OCI-LY1 (cell line): ENCODE results near the gene BEX2.

Source experiments
- H2AFZ ChIP-seq: fragments of 200-600 bp; sonication (generic), shearing (Covaris generic); 2 replicates; pipeline ENCODE4 v1.6.0; 2014; ENCODE audit warnings: antibody characterized with exemption, mild to moderate bottlenecking, low read length
- H3F3A ChIP-seq: fragments of 200-600 bp; sonication (generic), shearing (Covaris generic); 2 replicates; pipeline ENCODE4 v1.6.0; 2014; ENCODE audit warnings: mild to moderate bottlenecking, antibody characterized with exemption, low read length, moderate library complexity; ENCODE audit not compliant: insufficient read depth
- H3K27ac ChIP-seq: fragments of 200-600 bp; sonication (generic); 2 replicates; pipeline ENCODE4 v1.5.1; 2014; ENCODE audit warnings: low read length, mixed run types, mild to moderate bottlenecking, low read depth; ENCODE audit not compliant: poor library complexity, severe bottlenecking
- H3K27me3 ChIP-seq: fragments of 200-600 bp; sonication (generic); 2 replicates; pipeline ENCODE4 v1.6.0; 2014; ENCODE audit warnings: antibody characterized with exemption, mild to moderate bottlenecking, low read length, moderate library complexity; ENCODE audit not compliant: insufficient read depth
- H3K36me3 ChIP-seq: fragments of 200-600 bp; sonication (generic); 2 replicates; pipeline ENCODE4 v1.6.1; 2014; ENCODE audit warnings: mild to moderate bottlenecking, antibody characterized with exemption, low read length, moderate library complexity, mixed read lengths; ENCODE audit not compliant: insufficient read depth
- H3K4me1 ChIP-seq: fragments of 200-600 bp; sonication (generic); 2 replicates; pipeline ENCODE4 v1.5.1; 2014; ENCODE audit warnings: mild to moderate bottlenecking, low read length, moderate library complexity; ENCODE audit not compliant: insufficient read depth, severe bottlenecking
- H3K4me2 ChIP-seq: fragments of 200-600 bp; sonication (generic), shearing (Covaris generic); 2 replicates; pipeline ENCODE4 v1.6.1; 2014; ENCODE audit warnings: low read length
- H3K4me3 ChIP-seq: fragments of 200-600 bp; sonication (generic); 2 replicates; pipeline ENCODE4 v1.5.1; 2014; ENCODE audit warnings: low read length, low read depth, mild to moderate bottlenecking, mixed read lengths; ENCODE audit not compliant: poor library complexity, severe bottlenecking
- H3K79me2 ChIP-seq: fragments of 200-600 bp; shearing (Covaris generic); 2 replicates; pipeline ENCODE4 v1.6.1; 2016; ENCODE audit warnings: mixed run types, low read length, mixed read lengths; ENCODE audit not compliant: insufficient read depth
- H3K9ac ChIP-seq: fragments of 200-600 bp; sonication (generic), shearing (Covaris generic); 2 replicates; pipeline ENCODE4 v1.6.1; 2014; ENCODE audit warnings: mild to moderate bottlenecking, low read length, mixed read lengths
- H3K9me2 ChIP-seq: fragments of 200-600 bp; sonication (generic), shearing (Covaris generic); 2 replicates; pipeline ENCODE4 v1.6.1; 2014; ENCODE audit warnings: low read depth, mild to moderate bottlenecking, low read length, mixed read lengths
- H3K9me3 ChIP-seq: fragments of 200-600 bp; shearing (Covaris generic); 2 replicates; pipeline ENCODE4 v1.6.1; 2014; ENCODE audit warnings: low read length, mixed read lengths
- H4K20me1 ChIP-seq: fragments of 200-600 bp; sonication (generic), shearing (Covaris generic); 2 replicates; pipeline ENCODE4 v1.6.0; 2016; ENCODE audit warnings: mild to moderate bottlenecking, low read length; ENCODE audit not compliant: insufficient read depth
- EZH2 ChIP-seq: fragments of 200-600 bp; sonication (generic), shearing (Covaris generic); IDR thresholded peaks from 2 replicates; pipeline ENCODE4 v1.8.0; 2017; ENCODE audit warnings: borderline replicate concordance, mixed run types, mild to moderate bottlenecking, antibody characterized with exemption, low read length, moderate library complexity, mixed read lengths
- TF ChIP-seq, protein P1 (sequence below): fragments of 200-600 bp; sonication (generic), shearing (Covaris generic); IDR thresholded peaks from 2 replicates; pipeline ENCODE4 v1.5.1; 2017; ENCODE audit warnings: mild to moderate bottlenecking, antibody characterized with exemption, low read length, moderate library complexity, mixed read lengths

Gene BEX2

DNA sequence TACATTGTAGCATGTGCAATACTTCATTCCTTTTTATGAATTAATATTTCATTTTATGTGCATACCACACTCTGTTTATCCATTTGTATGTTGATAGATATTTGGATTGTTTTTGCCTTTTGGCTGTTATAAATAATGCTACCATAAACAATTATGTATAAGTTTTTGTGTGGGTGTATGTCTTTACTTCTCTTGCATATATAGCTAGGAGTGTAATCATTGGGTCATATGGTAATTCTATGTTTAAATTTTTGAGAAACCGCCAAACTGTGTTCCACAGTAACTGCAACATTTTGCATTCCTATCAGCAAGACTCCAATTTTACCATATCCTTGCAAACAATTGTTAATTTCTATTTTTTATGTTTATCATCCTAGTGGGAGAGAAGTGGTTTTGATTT lies 31.2 kb downstream of the BEX2 start:
- H3K9me3 ChIP-seq = no peaks in the 10 kb centered on the region
- H3K27ac ChIP-seq = no peak overlapping the region
- H3K79me2 ChIP-seq = no peaks in the 10 kb centered on the region
- H3F3A ChIP-seq = no peaks in the 10 kb centered on the region
- H3K36me3 ChIP-seq = no peaks in the 10 kb centered on the region
- no peaks in the 10 kb centered on the region for H3K9me2 ChIP-seq
- H3K9ac ChIP-seq = no peak overlapping the region
- H3K4me3 ChIP-seq = no peak overlapping the region
- TF ChIP-seq, protein P1, sequence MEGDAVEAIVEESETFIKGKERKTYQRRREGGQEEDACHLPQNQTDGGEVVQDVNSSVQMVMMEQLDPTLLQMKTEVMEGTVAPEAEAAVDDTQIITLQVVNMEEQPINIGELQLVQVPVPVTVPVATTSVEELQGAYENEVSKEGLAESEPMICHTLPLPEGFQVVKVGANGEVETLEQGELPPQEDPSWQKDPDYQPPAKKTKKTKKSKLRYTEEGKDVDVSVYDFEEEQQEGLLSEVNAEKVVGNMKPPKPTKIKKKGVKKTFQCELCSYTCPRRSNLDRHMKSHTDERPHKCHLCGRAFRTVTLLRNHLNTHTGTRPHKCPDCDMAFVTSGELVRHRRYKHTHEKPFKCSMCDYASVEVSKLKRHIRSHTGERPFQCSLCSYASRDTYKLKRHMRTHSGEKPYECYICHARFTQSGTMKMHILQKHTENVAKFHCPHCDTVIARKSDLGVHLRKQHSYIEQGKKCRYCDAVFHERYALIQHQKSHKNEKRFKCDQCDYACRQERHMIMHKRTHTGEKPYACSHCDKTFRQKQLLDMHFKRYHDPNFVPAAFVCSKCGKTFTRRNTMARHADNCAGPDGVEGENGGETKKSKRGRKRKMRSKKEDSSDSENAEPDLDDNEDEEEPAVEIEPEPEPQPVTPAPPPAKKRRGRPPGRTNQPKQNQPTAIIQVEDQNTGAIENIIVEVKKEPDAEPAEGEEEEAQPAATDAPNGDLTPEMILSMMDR = no peak
- TF ChIP-seq EZH2 = no peak
- no peaks in the 10 kb centered on the region for H3K27me3 ChIP-seq
- H3K4me2 ChIP-seq = no peak overlapping the region
- no peak overlapping the region for H2AFZ ChIP-seq
- no peaks in the 10 kb centered on the region for H4K20me1 ChIP-seq
- H3K4me1 ChIP-seq = no peaks in the 10 kb centered on the region

DNA sequence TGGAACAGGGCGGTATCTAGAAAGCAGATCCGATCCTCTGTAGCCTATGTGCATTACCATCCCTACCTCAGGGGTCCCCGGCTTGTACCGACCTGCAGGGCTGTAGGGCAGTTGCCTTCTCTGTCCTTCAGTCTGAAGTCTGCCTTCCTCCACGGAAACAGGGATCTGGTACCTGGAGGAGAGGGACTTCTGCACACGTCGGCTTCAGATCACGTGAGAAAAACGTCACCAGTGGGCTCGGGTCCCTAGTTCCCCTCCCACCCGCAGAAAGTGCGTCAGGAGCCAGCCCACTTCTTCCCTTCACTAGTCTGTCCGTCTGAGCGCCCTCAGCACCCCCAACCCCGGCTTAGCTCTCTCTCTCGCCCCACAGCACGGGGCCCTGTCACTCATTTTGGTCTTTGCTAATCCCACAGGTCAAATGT lies 34.2 kb downstream of the BEX2 start, which contains the start of gene TCEAL5:
Gene TCEAL5 (minus strand): TSS at position 170 of the 422 bp plus-strand sequence. CDS start 2,187 bp downstream, outside the sequence.
- Histone ChIP-seq H3K27ac (no peak within 1 kb of the TSS), H3F3A (no peaks in the 10 kb centered on the region), H3K4me1 (no peaks in the 10 kb centered on the region), H4K20me1 (no peaks in the 10 kb centered on the region), H3K4me3 (no peak within 1 kb of the TSS), H3K9ac (no peak within 1 kb of the TSS), H2AFZ (no peak within 1 kb of the TSS), H3K36me3 (no peaks in the 10 kb centered on the region), H3K27me3 (no peaks in the 10 kb centered on the region), H3K9me2 (no peaks in the 10 kb centered on the region), H3K9me3 (no peaks in the 10 kb centered on the region), H3K4me2 (no peak within 1 kb of the TSS), H3K79me2 (no peaks in the 10 kb centered on the region)
- TF ChIP-seq, protein P1 = no peak
- TF ChIP-seq EZH2 = no peak

DNA sequence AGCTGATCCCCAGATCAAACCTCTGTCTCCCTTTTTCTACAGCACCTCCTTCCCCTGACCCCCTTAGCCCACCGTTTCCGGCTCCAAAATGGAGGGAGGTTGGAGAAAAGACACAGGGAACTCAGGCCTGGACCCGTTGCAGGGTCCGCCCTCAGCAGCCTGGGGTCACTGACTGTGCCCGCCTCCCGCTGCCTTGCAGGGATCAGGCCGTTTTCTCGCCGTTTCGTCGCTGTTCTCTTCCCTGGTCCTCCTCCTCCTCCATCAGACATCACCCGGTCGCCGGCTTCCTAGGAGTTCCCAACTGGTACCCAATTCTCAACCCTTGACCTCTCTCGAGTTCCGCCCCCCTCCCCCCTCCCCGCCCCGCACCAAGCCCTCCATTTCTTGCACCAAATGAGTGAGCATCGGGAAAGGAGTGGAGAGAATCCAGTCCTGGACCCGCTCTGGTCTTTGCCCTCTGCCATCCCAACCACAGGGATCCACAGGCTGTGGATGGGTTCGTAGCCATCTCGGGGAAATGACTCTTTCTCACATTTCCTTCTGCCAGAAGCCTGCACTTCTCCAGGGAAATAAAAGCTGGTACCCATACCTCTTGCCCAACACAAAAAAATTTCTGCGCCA lies 34.7 kb downstream of the BEX2 start:
- H3K4me1 ChIP-seq = no peaks in the 10 kb centered on the region
- no peaks in the 10 kb centered on the region for H3F3A ChIP-seq
- H3K9me3 ChIP-seq = no peaks in the 10 kb centered on the region
- H3K36me3 ChIP-seq = no peaks in the 10 kb centered on the region
- no peaks in the 10 kb centered on the region for H3K79me2 ChIP-seq
- no peak overlapping the region for H2AFZ ChIP-seq
- no peaks in the 10 kb centered on the region for H3K9me2 ChIP-seq
- TF ChIP-seq, protein P1 = no peak
- TF ChIP-seq EZH2 = no peak
- no peaks in the 10 kb centered on the region for H4K20me1 ChIP-seq
- no peaks in the 10 kb centered on the region for H3K27me3 ChIP-seq
- no peak overlapping the region for H3K4me3 ChIP-seq
- no peak overlapping the region for H3K27ac ChIP-seq
- H3K9ac ChIP-seq = no peak overlapping the region
- H3K4me2 ChIP-seq = no peak overlapping the region
